GM18526 (cell line): ENCODE data around the gene ACO2.

Source experiments
- POLR2A ChIP-seq: IDR thresholded peaks from 3 replicates; pipeline ENCODE4 v1.6.1; 2011; ENCODE audit not compliant: insufficient read length; ENCODE audit errors: extremely low read depth

Gene ACO2

DNA sequence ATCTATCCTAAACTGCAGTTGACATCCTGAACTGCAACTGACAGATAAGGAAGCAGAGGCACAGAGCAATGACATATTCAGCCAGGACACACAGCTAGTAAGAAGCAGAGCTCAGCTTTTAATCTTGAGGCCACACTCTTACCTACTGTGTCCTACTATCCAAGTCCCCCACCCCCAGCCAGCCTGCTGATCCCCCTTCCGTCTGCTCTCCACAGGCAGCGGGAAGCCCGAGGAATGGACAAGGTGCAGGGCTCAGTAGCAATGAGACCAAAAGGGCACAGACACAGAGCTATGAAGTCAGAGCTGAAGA is 71.0 kb downstream of the ACO2 start:
- TF ChIP-seq POLR2A: no peak

DNA sequence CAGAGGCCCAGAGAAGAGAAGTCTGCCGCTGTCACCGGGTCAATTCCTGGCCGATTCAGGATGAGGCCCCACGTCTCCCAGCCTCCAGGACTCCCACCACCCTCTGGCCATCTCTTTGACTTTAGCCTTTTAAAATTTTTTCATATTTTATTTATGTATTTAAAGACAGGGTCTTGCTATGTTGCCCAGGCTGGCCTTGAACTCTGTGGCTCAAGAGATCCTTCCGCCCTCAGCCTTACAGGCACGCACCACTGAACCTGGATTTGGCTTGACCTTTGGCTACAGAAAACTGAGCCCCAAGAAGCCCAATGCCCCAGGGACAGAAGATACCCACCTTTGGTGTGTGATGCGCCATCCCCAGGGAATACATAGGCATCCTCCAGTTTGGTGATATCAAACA is 71.4 kb downstream of the ACO2 start:
- no peak for TF ChIP-seq POLR2A

DNA sequence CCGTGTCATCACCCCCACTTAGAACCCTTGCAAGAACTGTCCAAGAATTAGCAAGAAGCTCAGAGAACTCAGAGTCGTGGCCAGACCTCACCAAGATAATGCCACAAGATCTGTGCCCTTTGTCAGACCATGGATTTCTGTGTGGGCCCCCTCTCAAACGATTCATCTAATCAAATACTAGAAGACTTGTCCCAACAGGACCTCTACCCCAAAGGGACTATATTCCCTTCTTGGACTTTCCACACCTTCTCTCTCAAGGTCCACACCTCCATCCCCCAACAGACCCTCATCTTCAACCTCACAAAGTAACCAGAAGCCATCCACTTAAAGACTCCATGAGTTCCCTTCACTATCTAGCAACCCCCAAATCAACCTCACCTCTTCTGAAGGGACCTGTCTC is 72.6 kb downstream of the ACO2 start:
- no peak for TF ChIP-seq POLR2A

DNA sequence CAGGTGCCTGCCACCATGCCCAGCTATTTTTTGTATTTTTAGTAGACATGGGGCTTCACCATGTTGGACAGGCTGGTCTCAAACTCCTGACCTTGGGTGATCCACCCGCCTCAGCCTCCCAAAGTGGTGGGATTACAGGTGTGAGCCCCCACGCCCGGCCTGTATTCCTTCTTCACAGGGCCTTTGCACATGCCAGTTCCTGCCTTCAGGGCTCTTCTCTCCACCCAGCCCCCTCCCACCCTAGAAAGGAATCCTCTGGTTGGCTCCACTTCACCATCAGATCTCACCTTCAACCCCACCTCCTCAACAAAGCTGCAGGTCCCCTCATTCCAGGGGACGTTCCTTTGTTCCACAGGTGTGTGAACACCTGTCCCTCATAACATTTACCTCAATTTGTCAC is 73.3 kb downstream of the ACO2 start:
- no peak for TF ChIP-seq POLR2A

DNA sequence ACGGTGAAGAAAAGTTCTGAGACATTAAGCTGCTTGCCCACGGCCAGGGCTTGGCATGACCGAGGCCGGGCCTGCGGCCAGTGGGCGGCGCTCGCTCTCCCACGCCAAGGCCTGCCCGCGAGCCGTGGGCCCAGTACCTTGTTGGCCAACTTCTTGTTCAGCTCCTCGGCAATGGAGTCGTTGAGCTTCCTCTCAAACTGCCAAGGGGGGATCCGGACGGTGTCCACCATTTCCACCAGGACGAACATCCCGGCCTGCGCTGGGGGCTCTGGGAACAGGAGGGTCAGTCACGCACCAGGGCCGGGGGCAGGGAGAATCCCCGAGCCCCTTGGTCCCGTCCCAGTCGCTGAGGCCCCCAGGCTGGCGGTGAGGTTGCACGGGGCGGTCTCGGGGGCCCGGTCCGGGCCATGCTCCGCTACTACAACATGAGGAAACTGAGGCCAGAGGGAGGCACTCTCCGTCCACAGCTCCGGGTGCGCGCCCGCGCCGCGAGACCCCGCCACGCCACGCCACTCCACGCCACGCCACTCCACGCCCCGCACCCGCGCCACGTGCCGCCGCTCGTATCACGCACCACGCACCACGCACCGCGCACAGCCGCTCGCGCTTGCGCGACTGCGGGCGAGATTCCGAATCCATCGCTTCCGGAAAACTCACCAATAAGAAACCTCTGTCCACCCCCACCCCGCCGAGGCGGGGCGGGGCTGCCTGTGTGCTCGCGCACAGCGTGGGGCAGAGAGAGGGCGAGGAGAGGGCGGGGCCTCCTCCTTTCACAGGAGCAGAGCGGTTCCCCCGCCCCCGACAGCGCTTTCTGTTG is 75.1 kb downstream of the ACO2 start, which contains the start of gene POLR3H:
Gene POLR3H (minus strand): TSS at position 617 of the 817 bp plus-strand sequence. CDS start 369 bp downstream, at position 248.
- TF ChIP-seq POLR2A: peak; percentile 60

DNA sequence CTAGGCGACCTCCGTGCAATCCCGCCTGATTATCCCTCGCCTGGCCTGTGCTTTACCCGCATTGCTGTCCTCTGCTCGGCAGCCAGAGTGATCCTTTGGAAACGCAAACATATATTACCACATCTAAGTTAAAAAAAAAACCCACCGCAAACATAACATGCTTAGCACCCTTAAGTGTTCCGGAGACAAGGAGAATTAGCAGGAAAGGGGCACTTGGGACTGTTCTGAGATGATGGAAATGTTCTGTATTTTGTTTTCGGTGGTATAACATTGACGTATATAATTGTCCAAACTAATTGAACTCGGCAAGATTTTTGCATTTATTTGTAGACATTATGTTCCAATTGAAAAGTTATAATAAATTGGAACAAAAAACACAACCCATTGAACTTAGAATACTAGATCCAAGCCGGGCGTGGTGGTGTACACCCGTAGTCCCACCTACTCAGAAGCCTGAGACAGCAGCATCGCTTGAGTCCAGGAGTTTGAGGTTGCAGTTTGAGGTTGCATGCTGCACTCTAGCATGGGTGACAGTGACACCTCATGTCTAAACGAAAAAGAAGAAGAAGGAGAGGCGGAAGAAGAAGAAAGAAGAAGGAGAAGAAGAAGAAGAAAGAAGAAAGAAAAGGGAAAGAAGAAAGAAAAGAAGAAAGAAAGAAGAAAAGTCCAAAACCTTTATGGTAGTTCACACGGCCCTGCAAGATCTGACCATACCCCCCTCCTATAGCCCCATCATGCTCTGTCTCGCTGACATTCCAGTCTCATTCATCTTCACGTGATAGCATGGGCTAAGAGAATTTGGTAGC is 76.0 kb downstream of the ACO2 start:
- TF ChIP-seq POLR2A: no peak

DNA sequence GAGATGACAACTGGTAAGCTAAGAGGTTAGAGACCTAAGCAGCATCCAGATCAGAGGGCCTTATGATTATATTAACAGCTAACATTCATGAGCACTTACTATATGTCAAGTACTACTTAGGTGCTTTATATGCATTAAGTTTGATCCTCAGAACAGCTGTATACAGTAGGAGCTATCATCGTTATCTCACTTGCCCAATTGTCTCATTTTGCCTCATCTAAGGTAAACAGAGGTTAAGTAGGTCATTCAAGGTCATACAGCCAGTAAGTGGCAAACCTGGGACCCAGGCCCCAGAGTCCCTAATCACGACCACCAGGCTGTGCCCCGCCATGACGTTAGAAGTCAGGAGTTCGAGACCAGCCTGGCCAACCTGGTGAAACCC is 79.9 kb downstream of the ACO2 start:
- no peak for TF ChIP-seq POLR2A

DNA sequence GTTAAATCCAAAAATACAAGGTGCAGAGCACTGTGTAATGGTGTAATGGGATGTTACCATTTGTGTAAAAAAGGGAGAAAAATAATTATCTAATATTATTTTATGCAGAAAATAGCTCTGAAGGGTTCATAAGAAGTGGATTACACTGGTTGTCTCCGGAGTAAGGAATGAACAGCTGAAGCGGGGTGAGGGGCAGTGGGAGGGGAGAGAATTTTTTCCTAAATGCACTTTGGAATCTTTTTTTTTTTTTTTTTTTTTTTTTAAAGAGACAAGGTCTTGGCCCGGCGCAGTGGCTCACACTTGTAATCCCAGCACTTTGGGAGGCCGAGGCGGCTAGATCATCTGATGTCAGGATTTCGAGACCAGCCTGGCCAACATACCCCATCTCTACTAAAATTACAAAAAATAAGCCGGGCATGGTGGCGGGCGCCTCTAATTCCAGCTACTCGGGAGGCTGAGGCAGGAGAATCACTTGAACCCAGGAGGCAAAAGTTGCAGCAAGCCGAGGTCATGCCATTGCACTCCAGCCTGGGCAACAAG is 82.1 kb downstream of the ACO2 start:
- no peak for TF ChIP-seq POLR2A

DNA sequence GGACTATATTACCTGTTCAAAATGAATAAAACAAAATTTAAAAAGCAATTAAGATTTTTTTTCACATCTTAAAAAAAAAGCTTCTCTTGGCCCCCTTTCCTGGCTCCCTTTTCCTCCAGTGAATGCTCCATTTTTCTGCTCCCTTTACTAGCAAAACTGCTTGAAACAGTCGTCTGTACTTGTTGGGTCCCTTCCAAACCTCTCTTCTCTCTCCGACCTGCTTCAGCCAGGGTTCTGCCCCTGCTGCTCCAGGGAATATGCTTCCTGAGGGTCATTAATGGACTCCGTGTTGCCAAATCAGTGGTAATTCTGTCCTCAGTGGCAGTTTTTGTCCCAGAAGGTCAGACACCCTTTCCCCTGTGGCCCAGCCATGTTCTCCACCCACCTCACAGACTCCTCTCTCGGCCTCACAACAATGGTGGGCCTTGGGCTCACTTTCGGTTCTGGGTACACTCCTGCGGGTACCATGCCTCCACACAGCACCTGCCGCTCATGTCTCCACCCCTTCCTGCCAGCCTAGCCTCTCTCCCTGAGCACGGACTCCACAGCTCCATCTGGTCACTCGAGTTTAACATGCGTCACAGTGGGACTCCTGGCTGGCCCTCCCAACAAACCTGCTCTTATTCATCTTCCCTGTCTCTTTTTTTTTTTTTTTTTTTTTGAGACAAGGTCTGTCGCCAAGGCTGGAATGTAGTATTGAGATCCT is 83.1 kb downstream of the ACO2 start:
- no peak for TF ChIP-seq POLR2A

DNA sequence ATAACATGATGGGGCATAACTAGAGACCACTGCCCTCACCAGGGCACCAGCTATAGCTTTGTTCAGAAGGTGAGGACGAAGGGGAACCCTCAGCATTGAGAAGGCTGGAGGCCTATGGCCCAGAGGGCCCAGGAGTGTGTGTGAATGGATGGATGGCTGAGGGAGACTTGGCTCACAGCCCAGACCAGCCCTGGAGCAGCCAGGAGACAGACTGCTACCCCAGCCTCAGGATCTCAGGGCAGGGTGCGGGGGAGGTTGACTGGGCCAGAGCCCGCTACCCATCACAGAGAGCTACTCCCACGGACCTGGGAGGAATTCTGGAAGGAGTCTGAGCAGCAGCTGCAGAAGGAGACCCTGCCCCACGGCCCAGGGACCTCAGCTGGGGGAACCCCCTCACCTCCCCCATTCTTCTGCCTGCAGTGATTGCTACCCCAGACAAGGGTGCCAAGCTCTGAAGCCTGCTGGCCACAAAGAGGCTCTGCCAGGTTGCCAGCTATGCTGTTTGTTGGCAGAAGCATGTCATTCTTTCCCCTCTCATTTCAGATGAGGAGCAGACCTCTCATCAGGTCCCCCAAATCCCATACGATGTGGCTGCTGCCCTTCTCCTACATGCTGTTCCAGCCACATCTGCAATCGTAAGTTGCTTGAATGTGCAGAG is 86.5 kb downstream of the ACO2 start:
- no peak for TF ChIP-seq POLR2A

DNA sequence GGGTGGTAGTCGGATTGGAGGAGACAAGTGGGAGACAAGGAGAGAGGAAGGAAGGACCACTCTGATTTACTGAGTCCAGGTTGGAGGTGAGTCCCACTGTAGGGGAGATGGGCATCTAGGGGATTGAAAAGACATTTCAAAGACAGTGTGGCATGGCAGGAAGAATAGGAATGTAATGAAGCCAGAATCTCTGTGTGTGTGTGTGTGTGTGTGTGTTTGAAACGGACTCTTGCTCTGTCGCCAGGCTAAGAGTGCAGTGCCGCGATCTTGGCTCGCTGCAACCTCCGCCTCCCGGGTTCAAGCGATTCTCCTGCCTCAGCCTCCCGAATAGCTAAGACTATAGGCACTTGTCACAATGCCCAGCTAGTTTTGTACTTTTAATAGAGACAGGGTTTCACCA is 87.6 kb downstream of the ACO2 start:
- TF ChIP-seq POLR2A: no peak

DNA sequence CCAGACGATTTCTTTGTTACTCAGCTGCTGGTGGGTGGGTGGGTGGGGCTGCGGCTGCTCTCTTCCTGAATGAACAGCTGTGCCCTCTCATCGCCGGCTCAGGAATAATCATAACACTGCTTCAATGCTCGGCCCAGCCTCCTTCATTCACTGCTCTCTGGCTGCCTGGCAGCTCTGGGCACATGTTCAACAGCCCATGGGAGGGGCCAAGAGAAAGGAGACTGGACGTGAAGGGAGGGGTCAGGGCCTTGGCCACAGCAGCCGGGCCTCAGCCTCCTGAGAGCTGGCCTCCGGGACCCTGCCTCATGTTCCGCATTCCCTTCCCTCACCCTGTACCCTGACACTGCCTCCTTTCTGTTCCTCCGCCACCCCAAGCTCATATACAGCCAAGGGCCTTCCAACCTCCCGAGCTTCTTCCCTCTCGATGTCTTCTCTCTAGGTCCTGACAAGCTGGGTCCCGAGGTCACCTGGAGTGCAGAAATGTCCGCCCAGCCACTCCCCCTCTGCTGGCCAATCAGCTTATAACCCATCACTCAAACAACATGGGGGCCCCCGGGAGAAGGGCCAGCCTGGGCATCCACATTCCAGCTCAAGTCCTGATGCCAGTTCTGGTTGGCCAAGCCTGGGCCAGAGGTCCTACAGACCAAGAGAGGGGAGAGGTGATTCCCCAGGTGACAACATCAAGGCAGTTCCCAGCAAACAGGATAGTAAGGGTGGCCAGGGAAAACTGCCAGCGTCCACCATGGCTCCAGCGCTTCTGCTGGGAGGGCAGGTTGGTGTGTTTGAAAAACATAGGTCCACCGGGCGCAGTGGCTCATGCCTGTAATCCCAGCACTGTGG is 88.7 kb downstream of the ACO2 start:
- TF ChIP-seq POLR2A: no peak

DNA sequence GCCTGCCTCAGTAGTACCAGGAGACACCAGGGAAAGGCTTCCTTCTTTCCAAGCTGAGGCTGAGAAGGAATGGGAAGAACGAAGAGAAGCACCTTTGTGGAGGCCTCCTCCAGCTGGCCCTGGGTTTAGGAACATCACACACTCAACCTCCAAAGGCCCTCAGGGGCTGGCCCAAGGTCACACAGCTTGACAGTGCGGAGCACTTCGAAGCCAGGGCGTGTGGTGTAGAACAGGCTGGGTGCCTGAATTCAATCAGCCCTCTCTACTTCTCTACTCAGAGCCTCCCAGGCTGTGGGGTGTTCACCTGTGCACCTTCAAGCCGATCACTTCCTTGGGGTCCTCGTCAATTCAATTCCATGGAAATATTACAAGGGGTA is 91.2 kb downstream of the ACO2 start:
- TF ChIP-seq POLR2A: no peak

DNA sequence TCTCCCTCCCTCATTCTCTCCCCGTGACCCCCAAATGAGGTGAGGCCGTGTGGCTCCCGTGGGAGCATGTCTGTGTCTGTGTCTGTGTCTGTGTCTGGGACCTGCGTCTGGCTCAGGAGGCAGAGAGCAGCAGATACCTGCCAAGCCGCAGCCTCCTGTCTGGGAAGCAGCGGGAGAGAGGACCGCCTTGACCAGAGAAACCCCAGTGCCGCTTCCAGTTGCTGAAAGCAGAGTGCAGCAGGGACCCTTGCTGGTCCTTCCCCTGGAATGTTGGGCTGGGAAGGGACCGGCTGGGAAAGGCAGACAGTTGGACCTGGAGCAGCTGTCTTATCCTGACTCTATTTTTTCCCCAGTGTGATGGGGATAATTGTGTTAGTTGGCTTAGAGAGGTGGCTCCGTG is 92.4 kb downstream of the ACO2 start:
- TF ChIP-seq POLR2A: no peak

DNA sequence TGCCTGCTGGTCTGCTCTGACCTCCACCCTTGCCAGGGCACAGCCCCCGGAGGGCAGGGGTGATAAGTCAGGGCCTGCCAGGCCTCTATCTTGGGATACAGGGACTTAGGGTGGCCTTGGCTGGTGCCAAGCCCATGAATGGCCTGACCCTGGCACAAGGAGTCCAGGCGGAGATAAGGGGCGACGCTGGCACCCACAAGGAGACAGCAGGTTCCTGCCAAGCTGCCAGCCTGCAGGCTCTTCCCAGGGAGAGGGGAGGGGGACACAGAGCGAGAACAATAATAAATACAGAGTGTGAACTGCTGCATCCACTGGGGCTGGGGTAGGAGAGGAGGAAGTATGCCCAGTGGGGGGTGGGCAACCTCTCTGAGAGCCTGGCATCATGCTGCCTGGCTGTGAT is 92.9 kb downstream of the ACO2 start:
- TF ChIP-seq POLR2A: no peak

DNA sequence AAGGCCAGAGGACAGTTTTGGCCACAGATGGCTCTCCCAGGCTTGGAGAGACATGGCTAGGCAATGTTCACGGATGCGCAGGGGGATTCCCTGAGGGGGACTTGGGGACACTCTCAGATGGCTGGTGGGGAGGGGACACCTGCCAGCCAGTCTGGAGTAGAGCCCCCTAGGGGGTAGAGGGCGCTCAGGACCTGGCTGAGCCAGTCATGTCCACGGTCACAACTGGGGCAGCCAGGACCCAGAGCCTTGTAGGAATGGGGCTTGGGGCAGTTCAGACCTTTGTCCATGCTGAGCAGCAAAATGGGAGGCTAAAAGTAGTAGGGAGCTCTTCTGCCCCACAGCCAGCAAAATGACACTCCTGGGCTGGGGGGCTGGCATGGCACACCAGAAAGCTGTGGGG is 93.5 kb downstream of the ACO2 start:
- no peak for TF ChIP-seq POLR2A
